Left ventricle myocardium inferior (tissue), 1 donor: Measurements from ENCODE around the gene TM4SF5. TPM values are rescaled to one million over a fixed set of nuclear protein-coding genes. Genes with fewer than 3 reads are reported as not detected.
A peak's percentile ranks its signal among the peaks of the same experiment; 100 is the strongest.

Experiments
- DNase-seq: peaks from one replicate; pipeline ENCODE4 v3.0.0-alpha.2; 2020
- H3K27ac ChIP-seq: fragments of 200-600 bp; replicated peaks from 2 replicates; pipeline ENCODE4 v1.8.0; 2021
- H3K27me3 ChIP-seq: fragments of 200-600 bp; 2 replicates; pipeline ENCODE4 v1.8.0; 2021; ENCODE audit warnings: low read depth
- H3K36me3 ChIP-seq: fragments of 200-600 bp; 2 replicates; pipeline ENCODE4 v1.8.0; 2021
- H3K4me1 ChIP-seq: fragments of 200-600 bp; 2 replicates; pipeline ENCODE4 v1.8.0; 2021
- H3K4me3 ChIP-seq: fragments of 200-600 bp; 2 replicates; pipeline ENCODE4 v1.8.0; 2021; ENCODE audit warnings: mild to moderate bottlenecking, moderate library complexity
- H3K9me3 ChIP-seq: fragments of 200-600 bp; replicated peaks from 2 replicates; pipeline ENCODE4 v1.8.0; 2021
- CTCF ChIP-seq: fragments of 200-600 bp; IDR thresholded peaks from 2 replicates; pipeline ENCODE4 v1.8.0; 2021; ENCODE audit warnings: antibody characterized with exemption, mild to moderate bottlenecking, borderline replicate concordance
- intact Hi-C: fragments of 100-400 bp; cut with micrococcal nuclease; formaldehyde crosslinking; loops from one replicate; pipeline ENCODE4 v1.11.0; 2022
- total RNA-seq: library from RNA; stranded (reverse); fragmentation: NEBNext Ultra II Directional; extraction: Animal tissue kit (Norgen Biotek cat#: 25700); gene quantifications from one replicate; pipeline ENCODE4 v1.2.1, GENCODE V29; 2021
- donor health status: DM: no; HTN: yes; CAD: no; lungs with severe emphysema.

Gene TM4SF5
- total RNA-seq, 1 donor from 2014 or later, result not detected

DNA sequence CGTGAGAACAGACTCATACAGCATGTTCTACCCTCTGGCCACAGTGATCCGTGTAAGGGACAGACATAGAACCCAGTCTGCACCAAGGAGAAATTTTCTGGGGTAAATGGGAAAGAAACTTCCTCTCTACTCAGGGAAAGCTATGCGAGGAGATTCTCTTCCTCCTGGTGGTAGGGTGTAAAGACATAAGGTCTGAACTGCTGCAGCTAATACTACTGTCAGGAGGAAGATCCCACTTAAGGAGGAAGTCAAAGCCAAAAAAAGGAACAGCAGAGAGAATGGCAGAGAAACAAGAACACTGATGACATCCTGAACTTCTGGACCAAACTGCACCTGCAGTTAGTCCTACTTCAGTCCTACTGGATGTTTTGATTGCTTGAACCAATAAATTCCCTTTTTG, 7.1 kb upstream of the TM4SF5 start:
- H3K27ac ChIP-seq, result no peak overlapping the region
- no peak for DNase-seq
- intact Hi-C loops, result no loop called here
- no peak for TF ChIP-seq CTCF
- H3K36me3 ChIP-seq, result no peaks in the 10 kb centered on the region
- no peaks in the 10 kb centered on the region for H3K9me3 ChIP-seq
- no peak overlapping the region for H3K4me3 ChIP-seq
- H3K27me3 ChIP-seq, result peaks cover 25% of the 10 kb centered on the region
- H3K4me1 ChIP-seq, result no peaks in the 10 kb centered on the region

DNA sequence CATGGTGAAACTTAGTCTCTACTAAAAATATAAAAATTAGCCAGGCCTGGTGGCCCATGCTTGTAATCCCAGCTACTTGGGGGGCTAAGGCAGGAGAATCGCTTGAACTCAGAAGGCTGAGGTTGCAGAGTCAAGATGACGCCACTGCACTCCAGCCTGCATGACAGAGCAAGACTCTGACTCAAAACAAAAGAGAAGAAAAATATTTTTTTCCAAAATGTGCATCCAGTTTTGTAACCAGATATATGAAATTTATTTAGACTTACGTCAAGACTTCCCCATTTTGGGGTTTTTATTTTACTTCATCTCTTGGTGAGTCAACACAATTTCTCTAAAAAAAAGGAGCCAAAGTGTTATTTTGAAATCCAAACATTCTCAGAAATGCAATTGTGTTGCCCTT, 5.5 kb upstream of the TM4SF5 start:
- intact Hi-C loops, result no loop called here
- DNase-seq, result no peak

DNA sequence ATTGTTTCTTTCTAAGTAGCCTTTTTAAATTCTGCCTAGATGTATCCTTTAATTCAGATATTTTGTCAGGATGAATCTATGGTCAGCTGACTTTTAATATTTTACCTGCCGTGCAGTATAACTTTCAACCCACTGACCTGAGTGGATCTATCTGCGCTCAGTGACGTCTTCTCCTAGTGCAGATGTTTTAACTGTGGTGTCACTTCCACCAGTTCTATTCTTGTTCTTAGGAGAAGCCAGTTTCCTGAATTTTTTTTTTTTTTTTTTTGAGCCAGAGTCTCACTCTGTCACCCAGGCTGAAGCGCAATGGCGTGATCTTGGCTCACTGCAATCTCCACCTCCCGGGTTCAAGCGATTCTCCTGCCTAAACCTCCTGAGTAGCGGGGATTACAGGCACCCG, 5.0 kb upstream of the TM4SF5 start:
- H3K4me1 ChIP-seq, result no peaks in the 10 kb centered on the region
- no peaks in the 10 kb centered on the region for H3K9me3 ChIP-seq
- intact Hi-C loops, result no loop called here
- no peak for DNase-seq
- H3K36me3 ChIP-seq, result no peaks in the 10 kb centered on the region
- no peak for TF ChIP-seq CTCF
- peaks cover 14% of the 10 kb centered on the region for H3K27me3 ChIP-seq
- peak overlapping the region; percentile 44 for H3K27ac ChIP-seq
- no peak overlapping the region for H3K4me3 ChIP-seq

More for the DNA sequence above, 5.5 kb upstream of the TM4SF5 start:
- H3K4me1 ChIP-seq, result no peaks in the 10 kb centered on the region
- no peak for TF ChIP-seq CTCF
- peak overlapping the region; percentile 44 for H3K27ac ChIP-seq
- H3K36me3 ChIP-seq, result no peaks in the 10 kb centered on the region
- no peaks in the 10 kb centered on the region for H3K9me3 ChIP-seq
- peaks cover 14% of the 10 kb centered on the region for H3K27me3 ChIP-seq
- no peak overlapping the region for H3K4me3 ChIP-seq

GRCh38 chr17:4768298-4768697, 3.4 kb upstream of the TM4SF5 start:
- TF ChIP-seq CTCF, result no peak
- Histone ChIP-seq H3K36me3 (no peaks in the 10 kb centered on the region), H3K4me3 (no peak overlapping the region), H3K9me3 (no peaks in the 10 kb centered on the region), H3K27ac (no peak overlapping the region), H3K4me1 (no peaks in the 10 kb centered on the region), H3K27me3 (peaks cover 29% of the 10 kb centered on the region)
- intact Hi-C loops, result no loop called here
- DNase-seq, result no peak

- intact Hi-C loops, result no loop called here
- TF ChIP-seq CTCF, result no peak
- Histone ChIP-seq H3K4me3 (no peak overlapping the region), H3K4me1 (no peaks in the 10 kb centered on the region), H3K27me3 (peaks cover 42% of the 10 kb centered on the region), H3K9me3 (no peaks in the 10 kb centered on the region), H3K36me3 (no peaks in the 10 kb centered on the region), H3K27ac (no peak overlapping the region)
- DNase-seq, result no peak
These were observed 2.1 kb upstream of the TM4SF5 start for GRCh38 chr17:4769628-4770027.

GRCh38 chr17:4772235-4772613, 538 bp downstream of the TM4SF5 start:
- no peak for DNase-seq
- intact Hi-C loops, result no loop called here
- Histone ChIP-seq H3K27me3 (peaks cover 60% of the 10 kb centered on the region), H3K9me3 (no peaks in the 10 kb centered on the region), H3K27ac (no peak overlapping the region), H3K4me1 (no peaks in the 10 kb centered on the region), H3K36me3 (no peaks in the 10 kb centered on the region), H3K4me3 (no peak overlapping the region)
- TF ChIP-seq CTCF, result no peak
